SK-N-SH (cell line): ENCODE data around the gene CTCFL. TPM values are rescaled to one million over a fixed set of nuclear protein-coding genes. Genes with fewer than 3 reads are reported as not detected.

Source experiments
- CTCF ChIA-PET: fragments of 300-600, 350-600 bp; formaldehyde crosslinking; extraction: SDS; loops from one replicate; lab custom pipeline; 2021; lab: Yijun Ruan, JAX
- POLR2A ChIA-PET: fragments of 350-600 bp; sonication (Branson Sonifier 250); formaldehyde crosslinking; extraction: SDS; loops from one replicate; lab custom pipeline; 2020; ENCODE audit warnings: antibody characterized with exemption, inconsistent platforms; lab: Yijun Ruan, JAX
- DNase-seq: peaks from one replicate; pipeline ENCODE4 v3.0.0; 2012
- H2AFZ ChIP-seq: fragments of 200-600 bp; sonication (generic); 2 replicates; pipeline ENCODE4 v1.8.1; 2016; ENCODE audit warnings: antibody characterized with exemption, mild to moderate bottlenecking, low read depth
- H3F3A ChIP-seq: fragments of 200-600 bp; sonication (generic); replicated peaks from 2 replicates; pipeline ENCODE3; 2016; ENCODE audit warnings: antibody characterized with exemption, mild to moderate bottlenecking; ENCODE audit not compliant: insufficient read depth
- H3K27ac ChIP-seq, 2 experiments: fragments of 200-500 bp in 1 of 2; fragments of 200-600 bp in 1 of 2; sonication (Bioruptor generic) in 1 of 2; sonication (generic), shearing (Covaris generic) in 1 of 2; 2 replicates each; pipeline versions ENCODE4 v1.5.1 to v1.6.1; 2014 to 2016; ENCODE audit warnings: low read depth in 2 of 2, inconsistent platforms in 1 of 2, low read length in 1 of 2, mild to moderate bottlenecking in 1 of 2, mixed read lengths in 1 of 2
- H3K27me3 ChIP-seq: fragments of 200-600 bp; sonication (generic), shearing (Covaris generic); 2 replicates; pipeline ENCODE4 v1.6.1; 2016; ENCODE audit warnings: mixed run types; ENCODE audit not compliant: insufficient read depth
- H3K36me3 ChIP-seq, 2 experiments: fragments of 200-500 bp in 1 of 2; fragments of 200-600 bp in 1 of 2; sonication (Bioruptor generic) in 1 of 2; sonication (generic) in 1 of 2; replicated peaks in 1 of 2; 2 replicates each; pipeline versions ENCODE3 to v1.5.1; 2014 to 2016; ENCODE audit warnings: low read length in 1 of 2, mild to moderate bottlenecking in 1 of 2; ENCODE audit not compliant: insufficient read depth in 2 of 2, control insufficient read depth in 1 of 2
- H3K4me1 ChIP-seq, 2 experiments: fragments of 200-500 bp in 1 of 2; fragments of 200-600 bp in 1 of 2; sonication (Bioruptor generic) in 1 of 2; sonication (generic), shearing (Covaris generic) in 1 of 2; 2 replicates each; pipeline versions ENCODE4 v1.5.1 to v1.6.1; 2014 to 2016; ENCODE audit warnings: low read depth in 1 of 2, low read length in 1 of 2, mixed run types in 1 of 2; ENCODE audit not compliant: insufficient read depth in 2 of 2, control insufficient read depth in 1 of 2
- H3K4me2 ChIP-seq: fragments of 200-600 bp; sonication (generic), shearing (Covaris generic); 2 replicates; pipeline ENCODE4 v1.6.1; 2017; ENCODE audit warnings: mixed run types
- H3K4me3 ChIP-seq, 2 experiments: fragments of 200-500 bp in 1 of 2; fragments of 200-600 bp in 1 of 2; sonication (Bioruptor generic) in 1 of 2; sonication (generic), shearing (Covaris generic) in 1 of 2; 2 replicates each; pipeline versions ENCODE4 v1.5.1 to v1.8.1; 2014 to 2016; ENCODE audit warnings: low read depth in 2 of 2, inconsistent platforms in 1 of 2, low read length in 1 of 2, mild to moderate bottlenecking in 1 of 2, mixed read lengths in 1 of 2, moderate library complexity in 1 of 2
- H3K79me2 ChIP-seq: fragments of 200-600 bp; sonication (generic); 2 replicates; pipeline ENCODE4 v1.8.1; 2017; ENCODE audit warnings: mild to moderate bottlenecking; ENCODE audit not compliant: insufficient read depth
- H3K9ac ChIP-seq: fragments of 200-600 bp; sonication (generic); 2 replicates; pipeline ENCODE4 v1.6.1; 2017; ENCODE audit warnings: mixed run types
- H3K9me2 ChIP-seq: fragments of 200-600 bp; sonication (generic); 2 replicates; pipeline ENCODE4 v1.6.1; 2017; ENCODE audit warnings: mixed run types
- H3K9me3 ChIP-seq: fragments of 200-600 bp; sonication (generic); 2 replicates; pipeline ENCODE4 v1.6.1; 2017; ENCODE audit warnings: mixed run types, mild to moderate bottlenecking, moderate library complexity
- H4K20me1 ChIP-seq: fragments of 200-600 bp; sonication (generic); 2 replicates; pipeline ENCODE4 v1.6.1; 2017; ENCODE audit warnings: mild to moderate bottlenecking, mixed run types; ENCODE audit not compliant: insufficient read depth
- EP300 ChIP-seq, 2 experiments: IDR thresholded peaks; 2 replicates each; pipeline versions ENCODE4 v1.4.0 to v1.6.1; 2012; ENCODE audit warnings: borderline replicate concordance in 1 of 2, low read depth in 1 of 2, low read length in 1 of 2
- EZH2phosphoT487 ChIP-seq: fragments of 200-600 bp; sonication (generic); IDR thresholded peaks from 2 replicates; pipeline ENCODE4 v1.6.1; 2017; ENCODE audit warnings: low read depth, mixed run types, mild to moderate bottlenecking, antibody characterized with exemption, moderate library complexity, borderline replicate concordance
- FOXJ3 ChIP-seq: sonication (generic); formaldehyde crosslinking; IDR thresholded peaks from 2 replicates; pipeline ENCODE4 v1.5.1; 2020; ENCODE audit warnings: mild to moderate bottlenecking, missing genetic modification reagents
- FOXM1 ChIP-seq: IDR thresholded peaks from 2 replicates; pipeline ENCODE4 v1.4.0; 2012; ENCODE audit warnings: low read depth, mild to moderate bottlenecking
- IRF3 ChIP-seq: fragments of 150-350 bp; IDR thresholded peaks from 2 replicates; pipeline ENCODE4 v1.6.1; 2016; ENCODE audit warnings: mild to moderate bottlenecking, low read depth, low read length
- MAX ChIP-seq: IDR thresholded peaks from 2 replicates; pipeline ENCODE4 v1.4.0; 2012; ENCODE audit warnings: low read depth
- NFIC ChIP-seq: IDR thresholded peaks from 2 replicates; pipeline ENCODE4 v1.4.0; 2012; ENCODE audit warnings: borderline replicate concordance
- PBX3 ChIP-seq: IDR thresholded peaks from 2 replicates; pipeline ENCODE4; 2012
- RCOR1 ChIP-seq: fragments of 150-350 bp; IDR thresholded peaks from 2 replicates; pipeline ENCODE4 v1.6.1; 2017; ENCODE audit warnings: antibody characterized with exemption, low read length
- REST ChIP-seq: IDR thresholded peaks from 2 replicates; pipeline ENCODE4 v1.6.1; 2012; ENCODE audit warnings: mild to moderate bottlenecking, low read depth, low read length, moderate library complexity
- SMC3 ChIP-seq: IDR thresholded peaks from 2 replicates; pipeline ENCODE4 v1.6.1; 2012; ENCODE audit warnings: low read depth, low read length, improper control_type of control experiment
- TCF12 ChIP-seq: IDR thresholded peaks from 2 replicates; pipeline ENCODE4 v1.4.0; 2012
- USF2 ChIP-seq: fragments of 150-350 bp; IDR thresholded peaks from 2 replicates; pipeline ENCODE4 v1.6.1; 2017; ENCODE audit warnings: antibody characterized with exemption, low read length, low read depth, borderline replicate concordance
- WGBS: methylation state at CpG from one replicate; pipeline ENCODE4 v1.1.6; 2017; ENCODE audit warnings: low lambda C conversion rate; 5-methylcytosine and 5-hydroxymethylcytosine counted together
- polyA plus RNA-seq, 3 experiments: library from polyadenylated mRNA; depleted of rRNA; stranded (reverse); fragments of >200 nt; gene quantifications; 2 replicates each; pipeline ENCODE4 v1.2.3, GENCODE V29; 2012

CTCFL gene
- polyA plus RNA-seq, 1 of the 3 experiments (the other 2 are of a cell fraction) = not detected

GRCh38 chr20:57557926-57558613, 33.1 kb upstream of the CTCFL start:
- DNase-seq = no peak
- ChIA-PET POLR2A (interaction anchor here (0.5 kb wide), 1 partner anchor 1103 kb away, joined by 3 read pairs; no protein-coding TSS in a partner anchor), CTCF (interaction anchor here (1.0 to 1.4 kb wide), 3 partner anchors 18 to 177 kb away, joined by 3 to 5 read pairs (median 3); no protein-coding TSS in a partner anchor)
- no peaks in the 10 kb centered on the region for H3K9me3 ChIP-seq
- H3K36me3 ChIP-seq = no peaks in the 10 kb centered on the region
- no peak overlapping the region for H3K4me3 ChIP-seq
- no peak overlapping the region for H3K9ac ChIP-seq
- no peaks in the 10 kb centered on the region for H3F3A ChIP-seq
- H3K4me1 ChIP-seq = no peaks in the 10 kb centered on the region
- H3K27me3 ChIP-seq = peaks cover 34% of the 10 kb centered on the region
- no peaks in the 10 kb centered on the region for H3K79me2 ChIP-seq
- no peak overlapping the region for H3K27ac ChIP-seq
- no peak for TF ChIP-seq REST
- no peak for TF ChIP-seq TCF12
- TF ChIP-seq EZH2phosphoT487 = no peak
- no peak for TF ChIP-seq PBX3
- no peak for TF ChIP-seq NFIC
- no peak for TF ChIP-seq FOXJ3 (CRISPR knock-in tag)
- 9% methylated on average over 9 of the region's 9 CpGs for WGBS
- no peaks in the 10 kb centered on the region for H3K9me2 ChIP-seq
- no peak overlapping the region for H2AFZ ChIP-seq
- H4K20me1 ChIP-seq = no peaks in the 10 kb centered on the region
- H3K4me2 ChIP-seq = no peak overlapping the region

- no peaks in the 10 kb centered on the region for H3K79me2 ChIP-seq
- no peaks in the 10 kb centered on the region for H3K9me2 ChIP-seq
- no peaks in the 10 kb centered on the region for H3F3A ChIP-seq
- no peak for TF ChIP-seq USF2
- no peak for TF ChIP-seq SMC3
- no peak for TF ChIP-seq RCOR1
- no peak for TF ChIP-seq MAX
- no peak for TF ChIP-seq IRF3
- no peak for TF ChIP-seq EP300 (IDR thresholded peaks at IDR 0.05; ENCODE audit: borderline replicate concordance in 1 of 2, low read depth in 1 of 2, low read length in 1 of 2)
- TF ChIP-seq FOXM1 = no peak
- DNase-seq = no peak
- ChIA-PET POLR2A (no interaction called here), CTCF (no interaction called here)
- no peak overlapping the region for H2AFZ ChIP-seq
- H4K20me1 ChIP-seq = no peaks in the 10 kb centered on the region
- WGBS = 6% methylated on average over 2 of the region's 3 CpGs
- no peak overlapping the region for H3K27ac ChIP-seq
- H3K27me3 ChIP-seq = peaks cover 32% of the 10 kb centered on the region
- H3K9me3 ChIP-seq = no peaks in the 10 kb centered on the region
- H3K4me2 ChIP-seq = no peak overlapping the region
- H3K4me3 ChIP-seq = no peak overlapping the region
- no peak overlapping the region for H3K9ac ChIP-seq
- no peaks in the 10 kb centered on the region for H3K4me1 ChIP-seq
- H3K36me3 ChIP-seq = no peaks in the 10 kb centered on the region
Observed at GRCh38 chr20:57556980-57557274, 32.0 kb upstream of the CTCFL start.
